ENCODE results near the gene TNP2. TPM values are rescaled to one million over a fixed set of nuclear protein-coding genes. Genes with fewer than 3 reads are reported as not detected.
A peak's percentile ranks its signal among the peaks of the same experiment; 100 is the strongest.

TNP2 gene
- total and polyA plus RNA-seq, 9 of the 15 experiments (the other 6 are each of a cell fraction or from before 2014, with no cell fraction given): not detected

DNA sequence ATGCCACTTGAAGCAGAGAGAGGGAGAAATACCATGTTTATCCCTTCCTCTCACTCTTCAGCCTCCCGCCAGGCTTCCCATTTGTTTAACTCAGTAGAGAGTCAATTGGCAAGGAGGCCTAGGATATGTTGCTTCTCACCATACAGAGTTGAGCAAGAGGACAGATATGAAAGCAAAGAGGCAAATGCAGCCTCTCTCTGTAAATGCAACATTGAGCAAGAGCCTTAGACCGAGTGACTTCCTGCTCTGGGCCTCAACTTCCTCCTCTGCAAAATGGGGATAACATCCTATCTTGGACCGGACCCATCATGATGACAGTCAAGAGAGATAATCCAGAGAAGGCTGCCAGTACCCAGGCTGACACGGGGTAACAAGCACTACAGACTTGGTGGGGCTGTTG is 49.9 kb downstream of the TNP2 start:
- Histone ChIP-seq H3K4me2 (ENCODE audit: insufficient read depth, low read length) (no peak overlapping the region), H3K4me3 (no peak overlapping the region), H4K20me1 (replicated peaks; ENCODE audit: control insufficient read depth, insufficient read depth, low read length) (no peaks in the 10 kb centered on the region), H3K79me2 (ENCODE audit: control insufficient read depth, insufficient read depth, low read length) (no peaks in the 10 kb centered on the region), H3K9me1 (ENCODE audit: control insufficient read depth, insufficient read depth, low read length) (no peaks in the 10 kb centered on the region), H3K9ac (ENCODE audit: insufficient read depth in 1 of 2, low read depth in 2 of 2, low read length in 2 of 2) (no peak overlapping the region), H3K36me3 (ENCODE audit: control insufficient read depth, insufficient read depth, low read length) (no peaks in the 10 kb centered on the region; the same call in 2 of the 3 replicates), H3K9me3 (replicated peaks; ENCODE audit: control insufficient read depth, insufficient read depth, low read depth, low read length) (peaks cover 22% of the 10 kb centered on the region), H3K27me3 (ENCODE audit: control insufficient read depth in 2 of 2, insufficient read depth in 2 of 2, low read length in 2 of 2) (no peaks in the 10 kb centered on the region; a peak in 1 of 5 replicates), H3K27ac (ENCODE audit: extremely low read depth, low read depth, low read length) (no peak overlapping the region), H3K4me1 (replicated peaks in 1 of 2; ENCODE audit: control insufficient read depth in 2 of 2, insufficient read depth in 2 of 2, low read length in 2 of 2) (peaks cover under 1 to 4% of the 10 kb centered on the region in 2 experiments), H2AFZ (ENCODE audit: low read depth, low read length) (no peak overlapping the region)
- in situ Hi-C loops (cut with MboI): no loop called here
- CTCF ChIA-PET (ENCODE audit: low intra/inter-chr PET ratio): no interaction called here
- 56% methylated on average over 4 of the region's 4 CpGs for WGBS (ENCODE audit: insufficient coverage, low coverage, missing lambda C conversion rate)
- DNase-seq (ENCODE audit: extremely low read depth in 1 of 4, low spot score in 3 of 4): no peak
- POLR2A ChIA-PET: no interaction called here
- ATAC-seq: no peak
- FAIRE-seq: no peak
- intact Hi-C loops (cut with micrococcal nuclease): no loop called here
- BruUV-seq (replicated peaks): no TSS peak
- TF ChIP-seq BCOR (IDR thresholded peaks at IDR 0.05) (peak; percentile 37; the same call in 1 of the 2 replicates), RBM25 (IDR thresholded peaks at IDR 0.05; ENCODE audit: low read depth, low read length, severe bottlenecking) (peak; percentile 79), ZNF551 (CRISPR knock-in tag; IDR thresholded peaks at IDR 0.05) (no peak)
- TF ChIP-seq, protein P1, sequence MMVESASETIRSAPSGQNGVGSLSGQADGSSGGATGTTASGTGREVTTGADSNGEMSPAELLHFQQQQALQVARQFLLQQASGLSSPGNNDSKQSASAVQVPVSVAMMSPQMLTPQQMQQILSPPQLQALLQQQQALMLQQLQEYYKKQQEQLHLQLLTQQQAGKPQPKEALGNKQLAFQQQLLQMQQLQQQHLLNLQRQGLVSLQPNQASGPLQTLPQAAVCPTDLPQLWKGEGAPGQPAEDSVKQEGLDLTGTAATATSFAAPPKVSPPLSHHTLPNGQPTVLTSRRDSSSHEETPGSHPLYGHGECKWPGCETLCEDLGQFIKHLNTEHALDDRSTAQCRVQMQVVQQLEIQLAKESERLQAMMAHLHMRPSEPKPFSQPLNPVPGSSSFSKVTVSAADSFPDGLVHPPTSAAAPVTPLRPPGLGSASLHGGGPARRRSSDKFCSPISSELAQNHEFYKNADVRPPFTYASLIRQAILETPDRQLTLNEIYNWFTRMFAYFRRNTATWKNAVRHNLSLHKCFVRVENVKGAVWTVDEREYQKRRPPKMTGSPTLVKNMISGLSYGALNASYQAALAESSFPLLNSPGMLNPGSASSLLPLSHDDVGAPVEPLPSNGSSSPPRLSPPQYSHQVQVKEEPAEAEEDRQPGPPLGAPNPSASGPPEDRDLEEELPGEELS (CRISPR knock-in tag; IDR thresholded peaks at IDR 0.05; ENCODE audit: borderline replicate concordance): no peak

DNA sequence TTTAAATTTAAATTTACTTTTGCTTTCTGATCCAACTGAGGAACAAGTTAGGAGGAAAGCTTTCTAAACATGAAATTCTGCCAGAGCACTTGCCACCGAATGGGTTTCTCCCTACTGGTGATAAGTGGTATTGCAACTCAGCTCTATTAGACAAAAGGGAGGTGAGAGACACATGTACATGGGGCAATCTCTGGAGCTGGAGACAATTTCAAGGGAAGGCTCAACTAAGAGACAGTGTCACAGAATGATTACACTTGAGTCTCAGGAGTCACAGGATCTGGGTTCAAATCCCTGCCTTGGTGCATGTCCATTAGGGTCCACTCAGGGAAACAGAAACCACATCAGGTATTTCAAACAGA is 50.5 kb downstream of the TNP2 start:
- H3K9ac ChIP-seq (ENCODE audit: insufficient read depth in 1 of 2, low read depth in 2 of 2, low read length in 2 of 2): no peak overlapping the region
- no peaks in the 10 kb centered on the region; a peak in 1 of 5 replicates for H3K27me3 ChIP-seq (ENCODE audit: control insufficient read depth in 2 of 2, insufficient read depth in 2 of 2, low read length in 2 of 2)
- intact Hi-C loops (cut with micrococcal nuclease): no loop called here
- in situ Hi-C loops (cut with MboI): no loop called here
- ATAC-seq: no peak
- no peaks in the 10 kb centered on the region for H3K4me1 ChIP-seq (replicated peaks in 1 of 2; ENCODE audit: control insufficient read depth in 2 of 2, insufficient read depth in 2 of 2, low read length in 2 of 2)
- peaks cover 22% of the 10 kb centered on the region for H3K9me3 ChIP-seq (replicated peaks; ENCODE audit: control insufficient read depth, insufficient read depth, low read depth, low read length)
- no peaks in the 10 kb centered on the region for H3K79me2 ChIP-seq (ENCODE audit: control insufficient read depth, insufficient read depth, low read length)
- no peaks in the 10 kb centered on the region for H4K20me1 ChIP-seq (replicated peaks; ENCODE audit: control insufficient read depth, insufficient read depth, low read length)
- 56% methylated on average over 1 of the region's 1 CpG for WGBS (ENCODE audit: insufficient coverage, low coverage, missing lambda C conversion rate)
- H2AFZ ChIP-seq (ENCODE audit: low read depth, low read length): no peak overlapping the region
- FAIRE-seq: peak; percentile 48
- H3K4me2 ChIP-seq (ENCODE audit: insufficient read depth, low read length): no peak overlapping the region
- no peak overlapping the region for H3K27ac ChIP-seq (ENCODE audit: extremely low read depth, low read depth, low read length)
- peak in 2 of 4 experiments; percentile 53 to 62 for DNase-seq (ENCODE audit: extremely low read depth in 1 of 4, low spot score in 3 of 4)
- no peaks in the 10 kb centered on the region for H3K9me1 ChIP-seq (ENCODE audit: control insufficient read depth, insufficient read depth, low read length)
- ChIA-PET POLR2A (no interaction called here), CTCF (ENCODE audit: low intra/inter-chr PET ratio) (no interaction called here)
- H3K4me3 ChIP-seq: no peak overlapping the region
- BruUV-seq (replicated peaks): no TSS peak
- no peaks in the 10 kb centered on the region; the same call in 2 of the 3 replicates for H3K36me3 ChIP-seq (ENCODE audit: control insufficient read depth, insufficient read depth, low read length)
- TF ChIP-seq EHMT2 (IDR thresholded peaks at IDR 0.05) (no peak), MCM7 (IDR thresholded peaks at IDR 0.05) (no peak), NR2C2 (CRISPR knock-in tag; IDR thresholded peaks at IDR 0.05) (no peak), NR2C2 (tag; IDR thresholded peaks at IDR 0.05) (no peak), YBX1 (IDR thresholded peaks at IDR 0.05) (no peak), ZNF764 (CRISPR knock-in tag; IDR thresholded peaks at IDR 0.05; ENCODE audit: low read depth) (peak; percentile 99)
- TF ChIP-seq, protein P2, sequence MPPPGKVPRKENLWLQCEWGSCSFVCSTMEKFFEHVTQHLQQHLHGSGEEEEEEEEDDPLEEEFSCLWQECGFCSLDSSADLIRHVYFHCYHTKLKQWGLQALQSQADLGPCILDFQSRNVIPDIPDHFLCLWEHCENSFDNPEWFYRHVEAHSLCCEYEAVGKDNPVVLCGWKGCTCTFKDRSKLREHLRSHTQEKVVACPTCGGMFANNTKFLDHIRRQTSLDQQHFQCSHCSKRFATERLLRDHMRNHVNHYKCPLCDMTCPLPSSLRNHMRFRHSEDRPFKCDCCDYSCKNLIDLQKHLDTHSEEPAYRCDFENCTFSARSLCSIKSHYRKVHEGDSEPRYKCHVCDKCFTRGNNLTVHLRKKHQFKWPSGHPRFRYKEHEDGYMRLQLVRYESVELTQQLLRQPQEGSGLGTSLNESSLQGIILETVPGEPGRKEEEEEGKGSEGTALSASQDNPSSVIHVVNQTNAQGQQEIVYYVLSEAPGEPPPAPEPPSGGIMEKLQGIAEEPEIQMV (tag; conservative IDR thresholded peaks at IDR 0.05; ENCODE audit: low read depth): no peak
- TF ChIP-seq, protein P3, sequence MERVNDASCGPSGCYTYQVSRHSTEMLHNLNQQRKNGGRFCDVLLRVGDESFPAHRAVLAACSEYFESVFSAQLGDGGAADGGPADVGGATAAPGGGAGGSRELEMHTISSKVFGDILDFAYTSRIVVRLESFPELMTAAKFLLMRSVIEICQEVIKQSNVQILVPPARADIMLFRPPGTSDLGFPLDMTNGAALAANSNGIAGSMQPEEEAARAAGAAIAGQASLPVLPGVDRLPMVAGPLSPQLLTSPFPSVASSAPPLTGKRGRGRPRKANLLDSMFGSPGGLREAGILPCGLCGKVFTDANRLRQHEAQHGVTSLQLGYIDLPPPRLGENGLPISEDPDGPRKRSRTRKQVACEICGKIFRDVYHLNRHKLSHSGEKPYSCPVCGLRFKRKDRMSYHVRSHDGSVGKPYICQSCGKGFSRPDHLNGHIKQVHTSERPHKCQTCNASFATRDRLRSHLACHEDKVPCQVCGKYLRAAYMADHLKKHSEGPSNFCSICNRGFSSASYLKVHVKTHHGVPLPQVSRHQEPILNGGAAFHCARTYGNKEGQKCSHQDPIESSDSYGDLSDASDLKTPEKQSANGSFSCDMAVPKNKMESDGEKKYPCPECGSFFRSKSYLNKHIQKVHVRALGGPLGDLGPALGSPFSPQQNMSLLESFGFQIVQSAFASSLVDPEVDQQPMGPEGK (CRISPR knock-in tag; IDR thresholded peaks at IDR 0.05; ENCODE audit: borderline replicate concordance): no peak

All from K562 (cell line).